GM19372 (cell line): ENCODE data around the gene CCSER1.
"Not testable (repeated sequence)": the region's sequence is repeated elsewhere in the genome, so short reads cannot be mapped to it uniquely, and the experiment has no call there.

Experiments used
- ATAC-seq: cut with Tn5 transposase; IDR thresholded peaks from one replicate; pipeline ENCODE4 v1.9.1; 2021; ENCODE audit warnings: mild to moderate bottlenecking, low read depth, moderate library complexity; ENCODE audit not compliant: unreplicated experiment

Gene CCSER1

DNA sequence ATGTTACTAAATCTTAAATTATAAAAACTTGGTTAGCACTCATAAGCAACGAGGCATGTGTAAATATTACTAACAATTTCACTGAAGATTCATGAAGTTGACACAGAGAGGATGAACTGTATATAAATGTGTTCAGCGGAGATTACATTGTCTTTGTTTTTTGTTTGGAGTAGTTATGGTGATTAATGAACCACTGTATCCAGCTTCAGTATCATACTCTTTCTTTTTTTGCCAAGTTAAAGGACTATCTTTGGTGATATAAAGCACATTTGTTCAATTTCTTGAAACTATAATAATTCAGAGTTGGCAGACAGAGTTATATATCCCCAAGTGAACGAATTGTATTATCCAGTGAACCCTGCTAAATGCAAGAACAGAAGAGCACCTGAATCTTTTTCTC is 497.6 kb downstream of the CCSER1 start:
- ATAC-seq = no peak

GRCh38 chr4:90641861-90642599 is 514.8 kb downstream of the CCSER1 start:
- ATAC-seq = no peak

DNA sequence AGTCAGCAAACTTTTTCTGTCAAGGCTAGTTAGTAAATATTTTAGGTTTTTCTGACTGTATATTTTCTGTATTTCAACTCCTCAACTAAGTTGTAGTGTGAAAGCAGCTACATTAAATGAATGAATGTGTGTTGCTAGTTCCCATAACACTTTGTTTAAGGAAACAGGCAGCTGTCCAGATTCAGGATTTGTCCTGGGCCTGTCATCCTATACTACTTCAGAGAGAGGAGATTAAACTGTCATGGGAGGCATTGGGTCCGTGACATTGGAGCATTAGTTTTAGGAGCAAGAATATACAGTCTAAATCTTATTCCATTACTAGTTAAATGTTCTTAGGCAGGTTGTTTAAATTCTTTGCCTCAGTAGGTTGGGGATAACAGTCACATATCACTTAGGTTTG is 516.0 kb downstream of the CCSER1 start:
- no peak for ATAC-seq

DNA sequence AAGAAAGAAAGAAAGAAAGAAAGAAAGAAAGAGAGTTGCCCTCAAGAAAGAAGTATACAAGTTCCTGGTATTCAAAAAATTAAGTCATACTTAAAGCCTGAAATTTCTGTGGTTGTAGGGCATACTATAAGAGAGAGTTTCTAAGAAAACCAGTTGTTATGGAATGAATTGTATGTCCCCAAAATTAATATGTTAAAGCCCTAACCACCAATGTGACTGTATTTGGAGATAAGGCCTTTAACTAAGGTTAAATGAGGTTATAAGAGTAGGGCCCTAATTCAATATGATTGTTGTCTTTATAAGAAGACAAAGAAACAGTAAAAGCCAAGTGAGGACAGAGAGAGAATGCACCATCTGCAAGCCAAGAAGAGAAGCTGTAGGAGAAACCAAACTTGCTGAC is 521.1 kb downstream of the CCSER1 start:
- ATAC-seq = no peak

GRCh38 chr4:90648791-90649190 is 521.6 kb downstream of the CCSER1 start:
- no peak for ATAC-seq

DNA sequence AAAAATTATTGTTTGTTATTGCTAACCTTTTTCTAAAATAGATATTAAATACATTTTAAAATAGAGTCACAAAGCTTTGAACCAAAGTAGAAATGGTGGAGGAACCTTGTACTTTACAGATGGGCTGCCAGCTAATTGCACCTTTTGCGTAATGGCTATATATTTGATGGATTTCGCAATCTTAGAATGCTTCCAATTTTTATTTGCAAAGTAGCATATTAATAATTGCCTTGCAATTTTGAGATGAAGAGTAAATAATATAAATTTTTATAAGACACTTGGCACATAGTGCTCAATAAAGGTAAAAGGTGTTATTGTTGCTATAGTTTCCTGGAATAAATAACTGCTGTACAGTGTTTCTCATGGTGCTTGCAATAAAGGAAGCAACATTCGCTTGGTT is 533.5 kb downstream of the CCSER1 start:
- no peak for ATAC-seq

- no peak for ATAC-seq
Observed at GRCh38 chr4:90670183-90670582, 543.0 kb downstream of the CCSER1 start.

GRCh38 chr4:90689739-90690138 is 562.5 kb downstream of the CCSER1 start:
- no peak for ATAC-seq

DNA sequence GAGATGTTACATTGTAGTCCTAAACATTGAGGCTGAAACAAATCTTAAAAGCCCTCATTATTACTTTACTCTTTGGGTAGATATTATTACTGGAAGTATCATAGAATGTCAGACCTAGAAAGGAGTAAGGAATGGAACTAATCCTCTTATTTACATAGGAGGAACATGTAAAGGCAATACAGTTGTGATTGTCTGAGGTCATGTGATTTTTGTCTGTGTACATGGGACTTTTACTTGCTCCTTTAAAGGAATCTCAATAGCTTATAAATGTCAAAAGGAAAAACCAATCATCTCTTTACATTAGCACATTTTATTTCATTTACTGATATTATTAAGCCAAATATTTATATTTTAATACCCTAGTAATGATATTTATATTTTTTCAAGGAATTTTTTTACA is 568.2 kb downstream of the CCSER1 start:
- ATAC-seq = no peak

- not testable (repeated sequence) for ATAC-seq
Observed at GRCh38 chr4:90705501-90705900, 578.3 kb downstream of the CCSER1 start.

DNA sequence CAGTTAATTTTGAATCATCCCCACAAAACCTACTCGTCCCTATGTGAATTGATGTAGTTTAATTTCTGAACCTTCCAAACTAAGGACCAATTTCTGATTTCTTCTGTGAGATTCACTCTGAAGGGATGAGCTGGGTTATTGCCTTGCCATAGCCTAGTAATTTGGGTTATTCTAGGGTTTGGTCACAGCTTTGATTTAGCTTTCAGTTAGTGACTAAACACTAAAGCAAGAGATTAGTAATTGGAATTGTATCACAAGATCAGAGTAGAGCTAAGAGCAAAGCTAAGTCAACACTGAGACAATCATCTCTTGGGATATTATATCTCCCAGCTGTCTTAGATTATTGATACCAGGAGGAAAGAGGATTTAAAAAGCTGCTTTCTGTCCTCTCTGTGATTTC is 588.0 kb downstream of the CCSER1 start:
- no peak for ATAC-seq

DNA sequence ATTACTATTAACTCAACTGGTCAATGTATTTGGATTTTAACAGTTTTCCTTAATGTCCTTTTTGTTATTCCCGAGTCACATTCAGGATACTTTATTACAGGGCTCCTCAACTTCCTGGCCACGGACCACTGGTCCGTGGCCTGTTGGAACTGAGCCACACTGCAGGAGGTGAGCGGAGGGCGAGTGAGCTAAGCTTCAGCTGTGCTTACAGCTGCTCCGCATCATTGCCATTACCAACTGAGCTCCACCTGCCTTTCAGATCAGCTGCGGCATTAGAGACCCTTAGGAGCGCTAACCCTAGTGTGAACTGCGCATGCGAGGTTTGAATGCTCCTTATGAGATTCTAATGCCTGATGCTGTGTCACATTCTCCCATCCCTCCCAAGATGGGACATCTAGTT is 591.7 kb downstream of the CCSER1 start:
- ATAC-seq = no peak

- ATAC-seq = no peak
Observed at GRCh38 chr4:90727938-90728337, 600.7 kb downstream of the CCSER1 start.

GRCh38 chr4:90730752-90731151 is 603.6 kb downstream of the CCSER1 start:
- no peak for ATAC-seq

GRCh38 chr4:90733211-90733610 is 606.0 kb downstream of the CCSER1 start:
- ATAC-seq = no peak

DNA sequence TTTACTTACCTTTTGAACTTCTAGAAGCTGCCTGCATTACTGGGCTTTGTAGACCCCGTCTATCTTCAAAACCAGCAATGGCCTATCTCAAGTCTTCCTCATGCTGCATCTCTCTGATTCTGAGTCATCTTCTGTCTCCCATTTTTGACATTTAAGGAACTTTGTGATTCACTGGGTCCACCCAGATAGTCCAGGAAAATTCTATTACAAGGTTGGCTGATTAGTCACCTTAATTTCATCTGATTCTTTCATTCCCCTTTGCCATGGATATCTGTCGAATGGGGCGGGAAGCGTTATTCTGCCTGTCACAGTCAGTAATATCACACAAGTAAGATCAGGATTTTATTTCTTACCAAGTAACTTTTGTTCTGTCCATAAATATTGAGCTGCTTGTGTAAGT is 618.0 kb downstream of the CCSER1 start:
- no peak for ATAC-seq

GRCh38 chr4:90753068-90753467 is 625.9 kb downstream of the CCSER1 start:
- ATAC-seq = no peak

GRCh38 chr4:90757534-90758060 is 630.4 kb downstream of the CCSER1 start:
- ATAC-seq = no peak

DNA sequence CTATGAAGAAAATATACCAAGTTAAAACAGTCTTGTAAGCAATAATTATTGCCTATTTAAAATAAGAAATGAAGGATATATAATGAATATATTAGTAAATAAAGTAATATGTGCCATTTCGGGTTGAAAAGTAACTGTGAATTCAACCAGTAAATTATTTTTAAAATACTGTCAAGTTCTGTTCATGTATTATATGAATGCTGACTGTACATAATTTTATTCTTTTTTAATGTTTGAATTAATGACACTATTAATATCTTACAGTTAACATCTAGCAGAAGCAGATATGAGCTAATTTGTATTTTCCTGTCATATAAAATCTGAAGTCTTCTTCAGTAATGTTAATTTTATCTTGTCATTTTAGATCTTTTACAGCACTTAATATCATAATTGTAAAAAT is 632.9 kb downstream of the CCSER1 start:
- no peak for ATAC-seq

DNA sequence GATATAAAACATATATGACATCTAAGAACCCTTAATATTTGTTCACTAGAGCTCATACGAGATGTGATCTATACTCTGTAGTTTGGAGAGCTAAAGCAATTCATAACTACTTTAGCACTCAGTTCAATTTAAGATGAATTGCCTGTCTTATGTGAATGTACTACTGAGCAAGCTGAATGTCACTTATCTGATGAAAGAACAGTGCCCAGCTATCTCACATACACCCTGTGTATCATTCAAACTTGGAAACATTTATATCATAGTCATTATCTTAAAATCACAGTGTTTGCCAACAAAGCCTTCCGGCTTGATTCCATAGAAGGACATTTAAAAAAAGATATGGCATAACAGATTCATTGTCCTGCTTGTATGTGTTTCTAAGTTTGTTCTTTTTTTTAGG is 639.6 kb downstream of the CCSER1 start:
- no peak for ATAC-seq

- no peak for ATAC-seq
Observed at GRCh38 chr4:90769251-90769650, 642.1 kb downstream of the CCSER1 start.

DNA sequence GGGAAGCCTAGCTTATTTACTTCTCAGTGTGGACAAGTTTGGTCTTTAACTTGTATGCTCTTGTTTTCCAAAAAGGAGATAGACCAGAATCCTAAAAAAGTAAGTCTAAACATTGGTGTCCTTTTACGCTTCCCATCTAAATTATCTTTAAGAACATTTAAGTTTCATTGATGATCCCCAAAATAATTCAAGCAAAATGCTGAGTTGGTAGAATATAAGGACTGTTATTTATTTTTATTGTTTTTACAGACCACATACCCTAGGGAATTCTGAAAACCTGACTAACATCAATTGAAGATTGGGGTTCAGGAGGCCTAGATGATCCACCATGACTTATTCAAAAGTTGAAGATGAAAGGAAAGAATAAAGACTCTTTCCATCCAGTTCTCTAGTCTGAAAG is 653.0 kb downstream of the CCSER1 start:
- no peak for ATAC-seq

DNA sequence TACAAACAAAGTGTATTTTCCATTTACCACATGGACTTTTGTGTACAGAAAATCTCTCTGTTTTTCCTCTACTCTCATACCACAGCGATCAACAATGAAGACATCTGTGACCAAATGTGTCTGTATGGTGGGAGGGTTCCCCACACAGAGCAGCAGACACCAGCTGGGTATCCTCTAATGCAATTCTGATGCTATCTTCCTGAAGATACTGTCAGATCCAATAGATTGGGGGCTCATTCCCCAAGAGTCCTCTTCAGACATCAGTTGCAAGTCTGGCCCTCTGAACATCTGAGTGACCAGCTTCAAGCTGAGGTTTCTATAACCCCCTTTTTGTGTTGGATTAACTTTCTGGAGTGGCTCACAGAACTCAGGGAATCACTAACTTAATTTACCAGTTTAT is 659.4 kb downstream of the CCSER1 start:
- ATAC-seq = no peak
